Ascending aorta (tissue), 2 donors: ENCODE results near the gene SIGMAR1. TPM values are rescaled to one million over a fixed set of nuclear protein-coding genes. Genes with fewer than 3 reads are reported as not detected.
A peak's percentile ranks its signal among the peaks of the same experiment; 100 is the strongest.

Experiments
- DNase-seq, 2 donors: peaks; one replicate each; pipeline ENCODE4 v3.0.0-alpha.2; 2019; ENCODE audit warnings: low spot score in 2 of 2
- H3K27ac ChIP-seq, 2 donors: fragments of 200-600 bp; sonication (generic); one replicate each; pipeline ENCODE4 v1.5.1; 2016 to 2017; ENCODE audit warnings: mild to moderate bottlenecking in 1 of 2
- H3K27me3 ChIP-seq: fragments of 200-600 bp; sonication (generic); one replicate; pipeline ENCODE4 v1.5.1; 2017
- H3K36me3 ChIP-seq, 2 donors: fragments of 200-600 bp; sonication (generic); one replicate each; pipeline ENCODE4 v1.5.1; 2016
- H3K4me1 ChIP-seq, 2 donors: fragments of 200-600 bp; sonication (generic); one replicate each; pipeline ENCODE4 v1.5.1; 2016 to 2017; ENCODE audit warnings: mild to moderate bottlenecking in 1 of 2
- H3K4me3 ChIP-seq, 2 donors: fragments of 200-600 bp; sonication (generic); one replicate each; pipeline ENCODE4 v1.5.1; 2016 to 2017; ENCODE audit warnings: mild to moderate bottlenecking in 1 of 2
- H3K9me3 ChIP-seq, 2 donors: fragments of 200-600 bp; sonication (generic); one replicate each; pipeline ENCODE4 v1.5.1; 2016
- CTCF ChIP-seq, 3 experiments: fragments of 200-600 bp in 2 of 3; fragments of 450-650 bp in 1 of 3; sonication (generic) in 2 of 3; IDR thresholded peaks; one replicate each; pipeline ENCODE4 v1.5.1; 2016 to 2019; ENCODE audit warnings: antibody characterized with exemption in 3 of 3, mild to moderate bottlenecking in 1 of 3, moderate library complexity in 1 of 3
- intact Hi-C: fragments of 100-400 bp; cut with DNase I; formaldehyde crosslinking; loops from one replicate; pipeline ENCODE4 v1.15.1; 2023
- total RNA-seq: library from RNA; depleted of rRNA; stranded (reverse); fragments of >200 nt; gene quantifications from one replicate; pipeline ENCODE4 v1.1.0, GENCODE V29; 2016

The SIGMAR1 gene
- total RNA-seq, 1 donor from 2014 or later, result 61.3 TPM

GRCh38 chr9:34651321-34651720, 13.7 kb upstream of the SIGMAR1 start:
- intact Hi-C loops, result loop anchor here (5.0 to 10.0 kb wide), 2 partner anchors 341 to 423 kb away; partner anchors contain the start of genes FANCG and VCP
- peaks cover 35 to 65% of the 10 kb centered on the region in 2 donors for H3K4me1 ChIP-seq
- no peaks in the 10 kb centered on the region for H3K9me3 ChIP-seq
- H3K4me3 ChIP-seq, result peak overlapping the region; percentile 42 to 65
- H3K27ac ChIP-seq, result peak overlapping the region; percentile 89 to 96
- no peak for TF ChIP-seq CTCF (IDR thresholded peaks at IDR 0.05)
- H3K27me3 ChIP-seq, result no peaks in the 10 kb centered on the region
- peaks cover 17 to 21% of the 10 kb centered on the region in 2 donors for H3K36me3 ChIP-seq
- DNase-seq, result no peak

GRCh38 chr9:34650816-34651215, 13.2 kb upstream of the SIGMAR1 start:
- Histone ChIP-seq H3K9me3 (no peaks in the 10 kb centered on the region), H3K27me3 (no peaks in the 10 kb centered on the region), H3K4me3 (no peak overlapping the region), H3K4me1 (peaks cover 39 to 69% of the 10 kb centered on the region in 2 donors), H3K27ac (peak overlapping the region; percentile 89 to 96), H3K36me3 (peaks cover 17 to 21% of the 10 kb centered on the region in 2 donors)
- intact Hi-C loops, result loop anchor here (5.0 to 10.0 kb wide), 2 partner anchors 341 to 424 kb away; partner anchors contain the start of genes FANCG and VCP
- TF ChIP-seq CTCF (IDR thresholded peaks at IDR 0.05), result no peak
- no peak for DNase-seq

GRCh38 chr9:34648673-34649072, 11.1 kb upstream of the SIGMAR1 start:
- peak overlapping the region in 1 of 2 donors; percentile 83 for H3K27ac ChIP-seq
- H3K36me3 ChIP-seq, result peaks cover 17 to 21% of the 10 kb centered on the region in 2 donors
- DNase-seq, result no peak
- no peaks in the 10 kb centered on the region for H3K9me3 ChIP-seq
- TF ChIP-seq CTCF (IDR thresholded peaks at IDR 0.05), result no peak
- no peaks in the 10 kb centered on the region for H3K27me3 ChIP-seq
- intact Hi-C loops, result loop anchor here (5.0 kb wide), 1 partner anchor 514 kb away; the partner anchor contains the start of gene UNC13B
- H3K4me3 ChIP-seq, result no peak overlapping the region
- H3K4me1 ChIP-seq, result peaks cover 30 to 47% of the 10 kb centered on the region in 2 donors

- Histone ChIP-seq H3K9me3 (no peaks in the 10 kb centered on the region), H3K27me3 (no peaks in the 10 kb centered on the region), H3K4me1 (peaks cover 20 to 37% of the 10 kb centered on the region in 2 donors), H3K4me3 (peak overlapping the region; percentile 69 to 80), H3K27ac (peak overlapping the region; percentile 80 to 83), H3K36me3 (peaks cover 17 to 21% of the 10 kb centered on the region in 2 donors)
- intact Hi-C loops, result loop anchor here (2.0 to 5.0 kb wide), 3 partner anchors 17 to 515 kb away; partner anchors contain the start of genes DCTN3 and UNC13B
- no peak for TF ChIP-seq CTCF (IDR thresholded peaks at IDR 0.05)
- DNase-seq, result no peak
Observed at GRCh38 chr9:34647651-34648050, 10.1 kb upstream of the SIGMAR1 start.

GRCh38 chr9:34647084-34647403, 9.5 kb upstream of the SIGMAR1 start:
- intact Hi-C loops, result loop anchor here (2.0 to 5.0 kb wide), 3 partner anchors 18 to 515 kb away; partner anchors contain the start of genes DCTN3 and UNC13B
- Histone ChIP-seq H3K4me1 (peaks cover 17 to 32% of the 10 kb centered on the region in 2 donors), H3K27ac (peak overlapping the region; percentile 80 to 83), H3K36me3 (peaks cover 17 to 21% of the 10 kb centered on the region in 2 donors), H3K27me3 (no peaks in the 10 kb centered on the region), H3K9me3 (no peaks in the 10 kb centered on the region), H3K4me3 (peak overlapping the region; percentile 69 to 80)
- no peak for DNase-seq
- no peak for TF ChIP-seq CTCF (IDR thresholded peaks at IDR 0.05)
